SJCRH30 (cell line): ENCODE measurements around the gene SCN10A. TPM values are rescaled to one million over a fixed set of nuclear protein-coding genes. Genes with fewer than 3 reads are reported as not detected.

Experiments
- DNase-seq, 2 experiments: peaks; one replicate each; pipeline ENCODE4 v3.0.0-alpha.2; 2015 to 2020
- H3K27ac ChIP-seq: fragments of 250-450 bp; sonication (Bioruptor Pico); 2 replicates; pipeline ENCODE4 v1.5.1; 2020; ENCODE audit warnings: mild to moderate bottlenecking, moderate library complexity
- H3K27me3 ChIP-seq: fragments of 250-450 bp; sonication (Bioruptor Pico); 2 replicates; pipeline ENCODE4 v1.5.1; 2020; ENCODE audit warnings: mild to moderate bottlenecking, moderate library complexity
- H3K36me3 ChIP-seq: fragments of 250-450 bp; sonication (Bioruptor Pico); 2 replicates; pipeline ENCODE4 v1.5.1; 2020; ENCODE audit warnings: mild to moderate bottlenecking, moderate library complexity
- H3K4me1 ChIP-seq: fragments of 250-450 bp; sonication (Bioruptor Pico); 2 replicates; pipeline ENCODE4 v1.5.1; 2020; ENCODE audit warnings: mild to moderate bottlenecking, moderate library complexity
- H3K4me3 ChIP-seq: fragments of 250-450 bp; sonication (Bioruptor Pico); 2 replicates; pipeline ENCODE4 v1.5.1; 2020; ENCODE audit warnings: mild to moderate bottlenecking, moderate library complexity
- H3K9me3 ChIP-seq: fragments of 250-450 bp; sonication (Bioruptor Pico); replicated peaks from 2 replicates; pipeline ENCODE4 v1.5.1; 2020; ENCODE audit warnings: mild to moderate bottlenecking, moderate library complexity
- total RNA-seq: library from RNA; depleted of rRNA; stranded (reverse); fragments of >200 nt; shearing (Covaris generic); gene quantifications from 2 replicates; pipeline ENCODE4 v1.2.3, GENCODE V29; 2014

The SCN10A gene
- total RNA-seq, 1 experiment from 2014 or later, result not detected

DNA sequence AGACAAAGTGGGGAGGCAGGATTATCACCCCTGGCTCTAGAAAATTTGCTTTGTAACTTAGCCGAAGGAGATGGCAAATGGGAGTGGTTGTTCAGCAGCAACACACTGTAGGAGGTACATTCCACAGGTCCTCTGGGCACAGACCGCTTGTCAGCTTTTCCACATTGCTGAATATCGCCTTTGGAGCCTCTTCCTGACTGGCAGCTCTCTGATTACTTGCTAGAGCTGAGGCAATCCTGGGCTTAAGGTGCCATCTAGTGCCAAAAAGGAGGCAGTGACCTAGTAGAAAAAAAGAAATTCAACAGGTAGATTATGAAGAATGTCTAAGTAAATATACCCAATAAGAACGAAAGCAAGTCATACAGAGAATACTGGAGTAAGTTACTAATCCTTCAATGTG lies 153.5 kb downstream of the SCN10A start:
- DNase-seq, result peak in 1 of 2 experiments; percentile 39
- no peaks in the 10 kb centered on the region for H3K4me1 ChIP-seq
- no peak overlapping the region for H3K4me3 ChIP-seq
- H3K27me3 ChIP-seq, result no peaks in the 10 kb centered on the region
- no peaks in the 10 kb centered on the region for H3K9me3 ChIP-seq
- H3K36me3 ChIP-seq, result no peaks in the 10 kb centered on the region
- H3K27ac ChIP-seq, result no peak overlapping the region

DNA sequence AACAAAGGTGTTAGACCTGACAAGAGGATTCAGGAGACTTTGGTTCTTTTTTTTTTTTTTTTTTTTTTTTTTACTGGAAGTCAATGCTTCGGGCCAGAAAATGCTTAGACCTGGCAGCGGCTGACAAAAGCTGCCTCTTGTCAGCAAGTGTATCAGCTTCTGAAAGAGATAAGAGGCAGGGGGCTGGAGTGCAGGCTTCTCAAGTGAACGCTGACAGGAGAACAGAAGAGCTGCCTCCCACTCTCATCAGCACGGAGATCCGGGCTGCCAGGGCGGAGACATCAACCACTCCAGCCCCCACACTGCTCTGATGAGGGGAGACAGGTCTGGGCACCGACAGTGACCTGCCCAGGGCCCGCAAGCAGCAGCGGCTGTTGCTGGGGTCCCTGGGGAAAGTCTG lies 157.2 kb downstream of the SCN10A start:
- Histone ChIP-seq H3K4me3 (no peak overlapping the region), H3K36me3 (no peaks in the 10 kb centered on the region), H3K27ac (no peak overlapping the region), H3K9me3 (no peaks in the 10 kb centered on the region), H3K4me1 (no peaks in the 10 kb centered on the region), H3K27me3 (no peaks in the 10 kb centered on the region)
- DNase-seq, result no peak

DNA sequence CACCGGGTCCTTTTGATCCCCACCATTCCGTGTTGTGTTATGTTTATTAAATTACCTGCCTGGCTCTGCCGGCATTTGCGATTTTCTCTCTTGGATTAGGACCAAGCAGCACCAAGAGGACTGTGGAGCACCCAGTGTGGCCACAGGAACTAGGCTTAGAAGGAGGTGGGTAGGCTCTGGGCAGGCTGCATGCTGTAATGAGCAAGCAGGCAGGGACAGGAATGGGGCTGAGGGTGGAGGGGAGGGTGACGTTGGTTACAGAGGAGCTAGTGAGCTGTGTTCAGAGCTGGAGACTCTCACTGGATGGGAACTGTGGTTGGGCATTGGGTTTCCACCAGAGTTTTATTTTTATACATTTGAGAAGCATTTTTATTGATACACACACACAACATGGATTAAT lies 158.6 kb downstream of the SCN10A start:
- Histone ChIP-seq H3K36me3 (no peaks in the 10 kb centered on the region), H3K27me3 (no peaks in the 10 kb centered on the region), H3K4me3 (no peak overlapping the region), H3K9me3 (no peaks in the 10 kb centered on the region), H3K27ac (no peak overlapping the region), H3K4me1 (no peaks in the 10 kb centered on the region)
- no peak for DNase-seq

DNA sequence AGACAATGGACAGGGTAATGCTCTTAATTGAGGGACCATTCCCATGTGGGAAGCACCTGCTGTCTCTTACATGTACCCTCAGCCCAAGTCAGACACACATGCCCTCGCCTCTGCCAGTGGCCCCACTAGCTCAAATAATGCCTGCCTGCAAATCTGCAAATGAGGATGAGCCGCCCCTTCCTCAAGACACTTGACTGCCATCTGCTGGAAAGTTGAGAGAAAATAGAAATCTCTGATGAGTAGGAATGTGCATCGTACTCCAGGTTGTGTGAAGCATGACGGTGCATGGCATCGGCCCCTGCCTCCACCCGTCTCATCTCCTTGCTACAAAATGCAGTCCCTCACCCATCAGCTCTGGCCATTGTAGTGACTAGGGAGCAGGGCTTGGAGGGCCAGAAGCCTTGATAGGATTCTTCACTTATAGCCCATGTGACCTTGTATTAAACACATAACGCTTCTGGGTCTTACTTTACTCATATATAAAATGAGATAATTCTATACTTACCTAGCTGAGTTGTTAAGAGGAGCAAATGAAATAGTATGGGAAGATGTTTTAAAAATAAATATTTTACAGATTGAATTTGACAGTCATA lies 160.2 kb downstream of the SCN10A start:
- DNase-seq, result peak; percentile 36 to 76
- Histone ChIP-seq H3K4me1 (no peaks in the 10 kb centered on the region), H3K36me3 (no peaks in the 10 kb centered on the region), H3K27ac (no peak overlapping the region), H3K4me3 (no peak overlapping the region), H3K9me3 (no peaks in the 10 kb centered on the region), H3K27me3 (no peaks in the 10 kb centered on the region)

DNA sequence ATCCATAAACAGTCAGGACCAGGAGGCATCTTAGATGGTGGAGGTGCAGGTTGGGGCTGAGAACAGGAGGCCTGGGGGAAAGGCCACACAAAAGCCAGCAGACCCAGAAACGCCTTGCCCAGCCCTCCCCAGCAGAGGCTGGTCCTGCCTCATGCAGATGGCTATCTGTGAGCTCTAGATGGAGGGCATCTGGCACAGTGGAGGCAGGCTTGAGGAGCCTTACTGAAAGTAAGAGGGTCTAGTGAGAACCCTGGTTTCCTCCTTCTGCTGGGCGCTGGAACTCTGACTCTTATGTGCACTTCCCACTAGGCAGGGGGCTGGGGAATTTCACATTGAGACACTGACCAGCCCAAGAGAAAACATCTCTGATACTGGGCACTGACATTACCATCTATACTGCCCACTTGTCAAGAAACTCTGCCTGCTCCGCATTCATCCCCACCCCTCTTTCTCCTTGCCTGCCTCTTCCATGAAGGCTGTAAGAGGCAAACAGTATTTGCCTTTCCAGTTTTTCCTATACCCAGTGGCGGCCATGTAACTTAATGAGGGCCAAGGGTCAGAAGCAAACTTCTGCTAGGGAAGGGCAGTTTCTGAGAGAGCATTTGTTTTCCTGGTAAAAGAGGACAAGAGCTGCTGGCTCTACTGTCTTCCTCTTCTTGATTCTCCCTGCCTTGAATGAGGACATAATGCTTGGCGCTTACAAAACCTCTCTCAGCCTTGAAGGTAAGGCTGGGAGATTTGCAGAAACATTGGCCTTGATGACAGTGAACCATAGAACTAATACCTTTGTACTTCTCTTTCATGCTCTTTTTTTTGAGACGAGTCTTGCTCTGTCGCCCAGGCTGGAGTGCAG lies 162.1 kb downstream of the SCN10A start:
- Histone ChIP-seq H3K27me3 (no peaks in the 10 kb centered on the region), H3K4me1 (no peaks in the 10 kb centered on the region; the same call in 1 of the 2 replicates)

DNA sequence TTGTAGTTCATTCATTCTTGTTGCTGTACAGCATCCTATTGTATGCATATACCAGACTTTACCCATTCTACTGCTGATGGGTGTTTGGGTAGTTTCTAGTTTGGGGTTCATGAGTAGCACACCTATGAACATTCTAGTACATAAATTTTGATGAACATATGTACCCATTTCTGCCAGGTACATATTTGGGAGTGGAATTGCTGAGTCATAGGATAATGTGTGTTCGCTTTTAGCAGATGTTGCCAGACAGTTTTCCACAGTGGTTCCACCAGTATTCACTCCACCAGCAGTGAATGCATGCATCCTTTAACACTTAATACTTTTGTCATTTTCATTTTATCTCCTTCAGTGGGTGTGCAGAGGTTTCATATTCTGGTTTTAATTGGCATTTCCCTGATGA lies 163.1 kb downstream of the SCN10A start:
- no peak overlapping the region for H3K27ac ChIP-seq
- H3K27me3 ChIP-seq, result no peaks in the 10 kb centered on the region
- DNase-seq, result no peak
- H3K9me3 ChIP-seq, result no peaks in the 10 kb centered on the region
- H3K36me3 ChIP-seq, result no peaks in the 10 kb centered on the region
- no peak overlapping the region for H3K4me3 ChIP-seq
- no peaks in the 10 kb centered on the region; the same call in 1 of the 2 replicates for H3K4me1 ChIP-seq

More for the DNA sequence above, 162.1 kb downstream of the SCN10A start:
- Histone ChIP-seq H3K27ac (no peak overlapping the region), H3K4me3 (no peak overlapping the region), H3K9me3 (no peaks in the 10 kb centered on the region), H3K36me3 (no peaks in the 10 kb centered on the region)
- no peak for DNase-seq

DNA sequence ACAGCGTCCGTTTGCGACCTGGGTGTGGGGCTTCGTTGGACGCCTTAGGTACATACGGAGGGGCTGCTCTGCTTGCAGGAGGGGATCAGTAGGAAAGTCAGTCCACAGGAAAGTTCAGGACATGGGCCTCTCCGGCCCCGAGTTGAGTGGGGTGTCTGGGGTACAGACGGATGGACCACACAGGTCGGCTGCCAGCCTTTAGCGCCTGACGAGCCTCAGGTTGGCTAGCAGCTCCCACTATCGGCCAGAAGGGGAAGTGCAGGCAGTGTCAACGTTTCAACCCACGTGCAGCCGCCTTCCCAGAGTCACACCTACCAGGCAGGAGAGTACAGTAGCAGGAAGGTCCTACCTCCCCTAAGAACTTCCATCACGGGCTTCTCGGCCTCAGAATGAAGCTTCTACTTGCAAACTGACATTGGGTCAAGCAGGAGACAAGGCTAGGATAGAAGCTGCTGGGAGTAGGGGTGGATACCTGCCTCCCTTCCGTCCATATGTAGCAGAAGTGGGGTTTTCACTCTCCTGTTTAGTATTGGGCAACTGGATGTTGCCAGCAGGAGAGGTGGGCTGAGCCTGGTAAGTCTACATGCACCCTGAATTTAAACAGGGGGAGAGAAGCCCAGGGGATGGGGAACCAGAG lies 164.7 kb downstream of the SCN10A start:
- DNase-seq, result peak; percentile 59 to 81
- Histone ChIP-seq H3K9me3 (no peaks in the 10 kb centered on the region), H3K4me1 (no peaks in the 10 kb centered on the region; the same call in 1 of the 2 replicates), H3K27me3 (no peaks in the 10 kb centered on the region), H3K4me3 (0 out of 2 replicates have a peak overlapping the region, but pooled peaks have one; percentile 8), H3K36me3 (no peaks in the 10 kb centered on the region), H3K27ac (no peak overlapping the region)

DNA sequence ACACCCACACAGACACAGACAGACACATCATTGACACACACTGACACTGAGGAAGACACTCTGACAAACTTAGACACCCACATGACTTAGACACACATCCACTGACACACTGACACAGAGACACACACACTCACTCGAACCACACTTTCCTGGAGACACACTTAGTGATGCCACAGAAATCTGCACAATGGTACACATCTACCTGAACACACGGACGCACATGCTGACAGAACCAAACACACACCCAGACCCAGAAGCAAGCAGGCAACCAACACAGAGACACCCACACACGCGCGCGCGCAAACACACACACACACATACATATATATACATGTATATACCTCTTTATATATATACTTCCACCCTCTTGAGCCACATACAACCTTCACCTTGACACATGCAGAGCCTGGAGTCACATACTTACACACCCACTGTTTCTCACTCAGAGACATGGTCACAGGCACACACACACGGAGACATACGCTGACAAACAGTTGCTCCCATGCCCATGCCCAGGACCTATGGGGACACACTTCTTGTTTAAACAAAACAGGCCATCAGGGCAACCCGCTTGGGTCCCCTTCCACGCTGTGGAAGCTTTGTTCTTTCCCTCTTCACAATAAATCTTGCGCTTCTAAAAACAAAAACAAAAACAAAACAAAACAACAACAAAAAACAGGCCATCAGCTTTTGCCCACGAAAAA lies 165.6 kb downstream of the SCN10A start:
- no peaks in the 10 kb centered on the region for H3K27me3 ChIP-seq
- no peaks in the 10 kb centered on the region; the same call in 1 of the 2 replicates for H3K4me1 ChIP-seq
- peak in 1 of 2 experiments; percentile 14 for DNase-seq
- no peaks in the 10 kb centered on the region for H3K36me3 ChIP-seq
- no peaks in the 10 kb centered on the region for H3K9me3 ChIP-seq
- H3K27ac ChIP-seq, result no peak overlapping the region
- H3K4me3 ChIP-seq, result peak overlapping the region; percentile 72

DNA sequence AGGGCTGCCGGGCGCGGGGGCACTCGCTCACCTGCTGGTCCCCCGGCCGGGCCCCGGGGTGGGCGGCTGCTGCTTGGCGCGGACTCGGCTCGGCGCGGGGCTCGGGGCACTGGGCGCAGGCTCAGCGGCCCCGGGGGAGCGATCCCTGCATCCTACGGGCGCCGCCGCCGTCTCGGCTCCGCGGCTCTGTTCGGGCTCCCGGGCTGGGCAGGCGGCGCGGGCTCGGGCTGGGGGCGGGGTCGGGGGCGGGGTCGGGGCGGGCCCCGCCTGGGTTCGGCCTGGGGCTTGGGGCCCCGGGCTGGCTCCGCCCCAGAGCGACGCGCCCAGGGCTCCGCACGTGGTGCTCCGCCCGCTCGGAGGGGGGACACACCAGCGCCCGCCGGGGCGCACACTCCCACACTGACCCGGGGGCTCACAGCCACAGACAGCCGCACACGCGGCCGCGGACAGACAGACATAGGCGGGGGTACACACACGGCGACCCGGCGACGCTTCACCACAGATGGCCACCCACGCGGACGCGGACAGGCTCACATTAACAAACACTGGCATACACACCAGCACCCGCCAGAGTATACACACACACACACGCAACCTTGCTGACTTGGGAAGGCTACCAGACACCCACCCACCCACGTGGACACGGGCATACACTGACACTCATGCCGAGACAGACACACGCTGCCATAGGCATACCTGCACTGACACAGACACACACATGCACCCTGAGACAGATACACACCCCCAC lies 166.3 kb downstream of the SCN10A start, which contains the start of gene SCN5A:
SCN5A (minus strand) TSS at position 188 of the 748 bp plus-strand sequence. CDS start 16,380 bp downstream, outside the sequence.
- H3K4me1 ChIP-seq, result no peaks in the 10 kb centered on the region; the same call in 1 of the 2 replicates
- peak within 1 kb of the TSS; percentile 72 for H3K4me3 ChIP-seq
- H3K27ac ChIP-seq, result peak within 1 kb of the TSS; percentile 32; the same call in 1 of the 2 replicates
- no peaks in the 10 kb centered on the region for H3K9me3 ChIP-seq
- no peaks in the 10 kb centered on the region for H3K27me3 ChIP-seq
- H3K36me3 ChIP-seq, result no peaks in the 10 kb centered on the region
- peak; percentile 54 to 68 for DNase-seq

DNA sequence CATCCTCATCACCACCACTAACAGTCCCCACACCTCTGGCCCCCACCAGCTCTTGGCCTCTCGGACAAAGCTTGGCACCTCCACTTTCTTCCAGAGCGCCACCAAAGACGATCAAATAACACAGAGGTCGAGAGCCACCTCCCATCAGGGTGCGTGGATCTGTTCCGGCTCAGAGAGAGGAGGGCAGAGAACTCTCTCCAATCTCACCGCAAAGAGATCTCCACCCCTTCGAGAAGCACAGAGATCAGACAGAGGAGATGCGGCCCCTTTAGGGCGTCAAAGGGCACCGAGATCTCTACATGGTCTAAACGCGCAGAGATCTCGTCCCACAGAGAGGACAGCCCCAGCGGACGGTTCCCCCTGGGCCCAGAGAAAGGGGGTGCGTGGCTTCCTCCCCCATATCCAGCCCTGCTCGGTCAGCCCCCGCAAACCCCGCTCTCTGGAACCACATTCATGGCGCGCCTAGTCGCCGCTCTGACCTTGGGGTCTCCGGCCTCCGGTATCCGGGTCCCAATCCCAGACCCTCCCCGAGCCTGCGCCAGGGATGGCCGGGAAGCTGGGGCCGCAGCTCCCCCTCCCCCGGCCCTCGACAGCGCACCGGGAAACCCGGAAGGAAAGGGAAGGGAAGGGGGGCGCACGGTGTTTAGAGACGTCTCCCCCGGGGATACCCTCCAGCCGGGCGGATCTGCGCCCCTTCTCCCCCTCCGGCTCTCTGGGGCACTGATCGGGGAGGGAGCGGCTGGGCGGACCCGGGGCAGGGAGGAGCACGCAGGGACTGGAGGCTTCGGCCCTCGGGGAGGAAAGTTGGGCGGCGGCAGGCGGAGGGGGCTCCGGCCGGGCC lies 167.1 kb downstream of the SCN10A start:
- peak overlapping the region; percentile 72 for H3K4me3 ChIP-seq
- no peaks in the 10 kb centered on the region for H3K36me3 ChIP-seq
- DNase-seq, result peak in 1 of 2 experiments; percentile 24
- no peaks in the 10 kb centered on the region for H3K27me3 ChIP-seq
- H3K4me1 ChIP-seq, result no peaks in the 10 kb centered on the region; the same call in 1 of the 2 replicates
- no peaks in the 10 kb centered on the region for H3K9me3 ChIP-seq
- no peak overlapping the region; the same call in 1 of the 2 replicates for H3K27ac ChIP-seq

DNA sequence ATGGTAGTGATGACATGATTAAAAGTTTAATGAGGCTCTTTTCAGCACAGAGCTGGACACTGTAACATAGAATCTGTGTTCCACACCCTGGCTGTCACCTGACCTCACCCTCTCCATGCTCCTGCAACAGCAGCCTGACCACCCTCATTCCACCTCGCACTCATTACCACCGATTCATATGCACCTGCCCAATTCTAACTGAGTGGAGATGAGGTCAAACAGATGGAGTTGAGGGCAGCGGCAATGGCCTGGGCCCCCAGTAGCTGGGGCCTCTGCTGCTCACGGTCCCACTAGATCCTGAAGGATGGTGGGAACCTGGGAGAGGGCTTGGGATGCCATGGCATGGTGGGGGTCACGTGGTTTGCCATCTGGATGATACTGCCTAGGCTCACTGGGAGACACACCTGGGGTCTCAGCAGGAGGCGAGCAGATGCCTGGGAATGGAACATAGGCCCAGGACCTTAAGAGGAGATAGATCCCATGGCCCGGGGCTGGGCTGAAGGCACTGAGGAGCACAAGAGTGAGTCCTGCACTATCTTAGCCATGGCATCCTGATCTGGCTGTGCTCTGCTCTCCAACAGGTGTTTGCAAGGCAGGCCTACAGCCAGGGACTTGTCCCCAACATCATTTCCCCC lies 167.9 kb downstream of the SCN10A start:
- no peaks in the 10 kb centered on the region for H3K36me3 ChIP-seq
- DNase-seq, result no peak
- H3K27ac ChIP-seq, result no peak overlapping the region
- H3K9me3 ChIP-seq, result no peaks in the 10 kb centered on the region
- H3K4me1 ChIP-seq, result no peaks in the 10 kb centered on the region; the same call in 1 of the 2 replicates
- H3K4me3 ChIP-seq, result peak overlapping the region; percentile 72
- no peaks in the 10 kb centered on the region for H3K27me3 ChIP-seq

DNA sequence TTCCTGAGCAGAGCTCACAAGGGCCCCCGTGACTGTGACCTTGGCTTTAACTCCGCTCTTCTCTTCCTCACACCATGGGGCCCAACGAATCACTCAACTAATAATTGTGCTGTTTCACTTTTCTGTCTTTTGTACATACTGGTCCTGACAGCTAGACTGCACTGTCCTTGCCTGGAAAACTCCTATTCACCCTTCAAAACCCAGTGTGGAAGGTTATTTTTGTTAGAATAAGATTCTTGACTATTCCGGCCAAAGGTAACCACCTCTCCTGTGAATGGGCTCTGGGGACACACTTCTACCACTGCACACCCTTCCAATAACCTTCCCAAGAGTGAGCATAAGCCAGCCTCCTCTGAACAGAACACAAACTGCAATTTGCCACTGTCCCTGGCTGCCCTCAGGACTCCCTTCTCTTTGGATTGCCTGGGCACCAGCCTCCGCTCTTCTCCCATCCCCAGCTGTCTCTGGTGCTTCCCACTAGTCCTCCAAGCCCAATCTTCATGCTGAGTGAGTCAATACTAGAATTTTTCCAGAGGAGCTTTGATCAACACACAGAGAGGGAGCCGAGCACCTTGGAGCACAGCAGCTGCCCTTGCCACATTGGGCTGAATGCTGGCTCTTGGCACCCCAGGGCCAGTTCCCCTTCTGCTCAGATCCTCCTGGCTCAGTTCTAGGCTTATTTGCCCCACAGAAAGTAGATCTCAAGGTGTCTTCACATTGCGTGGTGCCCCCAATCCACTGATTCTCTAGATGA lies 168.6 kb downstream of the SCN10A start:
- Histone ChIP-seq H3K27me3 (no peaks in the 10 kb centered on the region), H3K27ac (no peak overlapping the region), H3K4me1 (no peaks in the 10 kb centered on the region; the same call in 1 of the 2 replicates), H3K36me3 (no peaks in the 10 kb centered on the region), H3K9me3 (no peaks in the 10 kb centered on the region), H3K4me3 (no peak overlapping the region)
- no peak for DNase-seq
